ENCODE measurements around the gene CACNA1F.

CACNA1F gene

DNA sequence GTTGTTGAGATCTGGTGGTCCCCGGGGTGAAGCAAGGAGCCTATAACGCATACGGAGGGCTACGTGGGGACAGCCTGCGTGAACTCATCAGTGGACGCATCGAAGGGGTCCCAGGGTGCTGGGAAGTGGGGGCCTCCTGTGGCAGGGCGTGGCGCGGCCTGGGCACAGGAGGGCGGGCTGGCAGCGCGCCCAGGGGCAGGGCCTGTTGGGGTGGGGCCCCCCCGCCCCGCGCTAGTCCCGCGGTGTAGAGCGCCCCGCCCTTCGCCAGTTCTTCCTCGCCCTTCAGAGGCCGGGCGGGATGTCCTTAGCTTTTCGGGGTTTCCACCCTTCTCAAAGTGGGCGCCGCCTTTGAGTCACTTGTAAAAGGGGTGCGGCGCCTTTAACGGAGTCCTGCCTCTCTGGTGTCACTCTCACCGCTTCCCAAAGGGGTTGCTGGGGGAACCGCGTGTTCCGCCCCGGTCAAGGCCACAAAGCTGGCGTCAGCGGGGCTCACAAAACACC is 60.8 kb downstream of the CACNA1F start:
- TF ChIP-seq, protein P1, sequence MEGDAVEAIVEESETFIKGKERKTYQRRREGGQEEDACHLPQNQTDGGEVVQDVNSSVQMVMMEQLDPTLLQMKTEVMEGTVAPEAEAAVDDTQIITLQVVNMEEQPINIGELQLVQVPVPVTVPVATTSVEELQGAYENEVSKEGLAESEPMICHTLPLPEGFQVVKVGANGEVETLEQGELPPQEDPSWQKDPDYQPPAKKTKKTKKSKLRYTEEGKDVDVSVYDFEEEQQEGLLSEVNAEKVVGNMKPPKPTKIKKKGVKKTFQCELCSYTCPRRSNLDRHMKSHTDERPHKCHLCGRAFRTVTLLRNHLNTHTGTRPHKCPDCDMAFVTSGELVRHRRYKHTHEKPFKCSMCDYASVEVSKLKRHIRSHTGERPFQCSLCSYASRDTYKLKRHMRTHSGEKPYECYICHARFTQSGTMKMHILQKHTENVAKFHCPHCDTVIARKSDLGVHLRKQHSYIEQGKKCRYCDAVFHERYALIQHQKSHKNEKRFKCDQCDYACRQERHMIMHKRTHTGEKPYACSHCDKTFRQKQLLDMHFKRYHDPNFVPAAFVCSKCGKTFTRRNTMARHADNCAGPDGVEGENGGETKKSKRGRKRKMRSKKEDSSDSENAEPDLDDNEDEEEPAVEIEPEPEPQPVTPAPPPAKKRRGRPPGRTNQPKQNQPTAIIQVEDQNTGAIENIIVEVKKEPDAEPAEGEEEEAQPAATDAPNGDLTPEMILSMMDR (IDR thresholded peaks at IDR 0.05; ENCODE audit: control insufficient read depth, extremely low read depth, insufficient read depth): no peak
- no peak for DNase-seq (ENCODE audit: low read depth)
- H3K4me3 ChIP-seq (ENCODE audit: low read depth, low read length): peak overlapping the region; percentile 51

DNA sequence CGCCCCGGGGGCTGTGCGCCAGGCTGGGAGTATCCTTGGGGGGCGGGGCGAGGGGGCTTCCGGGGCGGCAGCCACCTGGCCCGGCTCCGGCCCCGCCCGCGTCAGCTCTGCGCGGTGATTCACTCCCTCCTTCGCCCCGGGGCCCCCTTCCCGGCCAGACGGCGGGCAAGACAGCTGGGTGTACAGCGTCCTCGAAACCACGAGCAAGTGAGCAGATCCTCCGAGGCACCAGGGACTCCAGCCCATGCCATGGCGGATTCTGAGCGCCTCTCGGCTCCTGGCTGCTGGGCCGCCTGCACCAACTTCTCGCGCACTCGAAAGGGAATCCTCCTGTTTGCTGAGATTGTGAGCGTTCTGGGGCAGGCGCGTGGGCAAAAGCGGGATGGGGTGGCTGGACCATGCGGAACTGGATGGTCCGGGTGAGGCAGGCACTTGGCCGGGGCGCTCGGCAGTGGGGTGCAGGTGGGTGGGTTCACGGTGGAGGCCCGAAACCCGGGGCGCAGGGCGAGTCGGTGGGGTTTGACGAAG is 61.3 kb downstream of the CACNA1F start, which contains the start of gene PLP2:
TSS of gene PLP2 (plus strand) at position 147 of the 528 bp plus-strand sequence. CDS start at position 250, 103 bp downstream.
- no peak for DNase-seq (ENCODE audit: low read depth)
- TF ChIP-seq, protein P1 (IDR thresholded peaks at IDR 0.05; ENCODE audit: control insufficient read depth, extremely low read depth, insufficient read depth): no peak
- peak within 1 kb of the TSS; percentile 51 for H3K4me3 ChIP-seq (ENCODE audit: low read depth, low read length)

DNA sequence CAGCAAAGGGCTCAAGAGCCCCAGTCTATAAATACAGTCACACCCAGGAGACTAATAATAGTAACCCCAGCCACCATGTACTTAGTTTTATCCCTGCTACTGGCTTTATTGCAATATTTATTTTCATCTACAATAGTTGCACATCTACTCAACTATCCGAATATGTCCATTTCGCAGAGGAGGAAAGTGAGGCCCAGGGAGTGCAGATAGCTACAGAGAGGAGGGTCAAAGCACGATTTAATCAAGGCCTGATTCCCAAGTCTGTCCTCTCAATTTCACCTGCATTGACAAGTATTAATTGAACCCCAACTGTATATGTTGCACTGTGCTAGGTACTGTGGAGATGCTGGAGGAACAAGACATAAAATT is 65.4 kb downstream of the CACNA1F start:
- no peak for DNase-seq (ENCODE audit: low read depth)
- no peak overlapping the region for H3K4me3 ChIP-seq (ENCODE audit: low read depth, low read length)

DNA sequence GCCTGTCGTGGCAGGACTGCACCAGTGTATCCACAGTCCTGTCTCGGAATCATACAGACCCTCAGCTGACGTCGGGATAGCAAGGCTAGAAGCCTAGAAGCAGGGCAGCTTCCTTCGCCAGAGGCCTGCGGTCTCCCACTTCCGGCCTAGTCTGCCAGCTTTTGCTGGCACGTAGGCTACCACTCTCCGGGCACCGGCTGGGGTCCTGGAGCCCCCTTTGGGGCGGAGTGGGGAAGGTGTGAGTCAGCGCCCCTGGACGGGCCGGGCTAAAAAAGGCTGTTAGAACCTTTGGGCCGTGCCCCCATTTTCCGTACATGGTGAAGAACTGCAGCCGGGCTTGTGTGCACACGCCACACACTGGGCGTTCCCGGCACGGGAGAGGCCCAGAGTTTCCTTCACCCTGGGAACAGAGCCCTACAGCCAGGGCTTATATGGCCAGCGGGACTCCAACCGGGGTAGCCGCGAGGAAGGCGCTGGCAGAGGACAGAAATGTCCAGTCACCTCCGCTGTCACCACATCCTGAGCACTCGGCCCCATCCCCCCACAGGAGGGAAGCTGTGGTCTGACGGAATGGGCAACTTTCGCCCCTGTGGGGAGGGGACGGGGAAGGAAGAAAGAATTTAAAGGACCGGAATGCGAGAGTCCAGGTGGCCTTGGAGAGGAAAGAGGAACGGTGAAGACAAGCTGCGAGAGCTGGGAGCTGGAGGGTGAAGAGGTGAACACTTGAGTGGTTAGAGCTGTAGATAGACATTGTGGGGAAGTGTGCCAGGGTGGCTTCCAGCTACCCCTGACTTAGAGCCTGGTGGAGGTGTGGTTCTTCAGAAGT is 66.0 kb downstream of the CACNA1F start:
- H3K4me3 ChIP-seq (ENCODE audit: low read depth, low read length): no peak overlapping the region
- TF ChIP-seq, protein P1 (IDR thresholded peaks at IDR 0.05; ENCODE audit: control insufficient read depth, extremely low read depth, insufficient read depth): no peak
- no peak for DNase-seq (ENCODE audit: low read depth)

More for the DNA sequence above, 65.4 kb downstream of the CACNA1F start:
- TF ChIP-seq, protein P1 (IDR thresholded peaks at IDR 0.05; ENCODE audit: control insufficient read depth, extremely low read depth, insufficient read depth): no peak

DNA sequence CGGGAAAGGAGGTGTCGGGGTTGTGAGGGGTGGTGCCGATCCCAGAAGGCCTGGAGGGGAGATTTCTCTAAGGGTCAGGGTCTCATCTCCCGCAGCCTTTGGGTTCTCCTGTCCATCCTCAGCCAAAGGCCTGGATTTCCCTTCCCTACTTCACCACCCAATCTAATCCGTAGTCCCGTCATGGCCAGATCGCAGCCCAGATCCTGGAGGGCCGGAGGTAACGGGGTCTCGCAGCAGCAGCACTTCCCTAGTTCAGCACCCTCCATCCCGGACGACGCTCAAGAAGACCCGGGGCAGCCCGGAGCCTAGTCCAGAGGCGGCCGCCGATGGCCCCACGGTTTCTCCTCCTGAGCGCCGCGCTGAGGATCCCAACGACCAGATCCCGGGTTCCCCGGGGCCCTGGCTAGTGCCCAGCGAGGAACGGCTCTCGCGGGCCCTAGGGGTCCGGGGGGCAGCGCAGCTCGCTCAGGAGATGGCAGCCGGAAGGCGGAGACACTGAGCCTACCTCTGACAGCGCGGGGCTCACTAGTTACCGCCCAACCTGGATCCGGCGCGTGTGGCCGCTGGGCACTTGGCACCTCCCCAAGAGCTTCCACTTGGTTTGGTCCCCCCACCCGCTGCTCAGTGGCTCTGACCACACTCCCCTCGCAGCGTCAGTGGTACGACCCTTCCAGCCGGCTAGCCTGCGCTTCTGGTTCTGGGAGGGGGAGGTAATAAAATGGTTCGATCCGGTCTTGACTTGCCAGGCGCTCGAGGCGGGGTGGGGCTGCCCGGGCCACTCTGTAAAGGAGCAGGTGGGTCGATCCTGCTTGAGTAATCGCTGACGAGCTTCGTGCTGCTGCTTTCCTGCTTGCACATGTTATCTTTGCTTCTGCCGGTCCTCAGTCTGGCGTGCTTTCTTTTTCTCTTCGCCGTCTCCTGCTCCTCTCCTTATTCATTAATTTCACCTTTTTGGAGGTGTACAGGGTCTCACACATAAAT is 66.9 kb downstream of the CACNA1F start:
- DNase-seq (ENCODE audit: low read depth): no peak
- TF ChIP-seq, protein P1 (IDR thresholded peaks at IDR 0.05; ENCODE audit: control insufficient read depth, extremely low read depth, insufficient read depth): no peak
- H3K4me3 ChIP-seq (ENCODE audit: low read depth, low read length): no peak overlapping the region

DNA sequence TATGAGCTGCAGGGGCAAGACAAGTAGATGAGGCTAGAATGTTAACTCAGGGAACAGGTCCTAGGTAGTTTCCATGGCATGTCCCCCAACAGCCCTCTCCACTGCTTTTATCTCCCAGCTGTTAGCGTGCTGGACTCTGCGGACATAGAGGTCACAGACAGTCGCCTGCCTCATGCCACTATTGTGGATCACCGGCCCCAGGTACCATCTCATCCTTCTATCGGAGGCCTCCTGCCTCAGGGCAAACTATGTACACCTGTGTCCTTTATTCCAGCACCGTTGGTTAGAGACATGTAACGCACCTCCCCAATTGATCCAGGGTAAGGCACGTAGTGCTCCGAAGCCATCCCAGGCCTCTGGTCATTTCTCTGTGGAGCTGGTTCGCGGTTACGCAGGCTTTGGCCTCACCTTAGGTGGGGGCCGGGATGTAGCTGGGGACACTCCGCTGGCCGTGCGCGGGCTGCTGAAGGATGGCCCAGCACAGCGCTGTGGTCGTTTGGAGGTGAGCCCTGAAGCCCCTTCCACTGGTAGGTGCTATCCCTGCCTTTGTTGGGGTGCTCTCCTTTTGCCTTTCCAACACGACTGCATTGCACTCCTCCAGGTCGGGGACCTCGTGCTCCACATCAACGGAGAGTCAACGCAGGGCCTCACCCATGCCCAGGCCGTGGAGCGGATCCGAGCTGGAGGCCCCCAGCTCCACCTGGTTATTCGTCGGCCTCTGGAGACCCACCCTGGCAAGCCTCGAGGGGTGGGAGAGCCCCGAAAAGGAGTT is 68.4 kb downstream of the CACNA1F start:
- no peak overlapping the region for H3K4me3 ChIP-seq (ENCODE audit: low read depth, low read length)
- TF ChIP-seq, protein P1 (IDR thresholded peaks at IDR 0.05; ENCODE audit: control insufficient read depth, extremely low read depth, insufficient read depth): no peak
- no peak for DNase-seq (ENCODE audit: low read depth)
